Activated T-cell treated with anti-CD3 and anti-CD28 coated beads, Interleukin-2, amount 50 U/mL, for 4 hours (primary cell): Measurements from ENCODE around the gene IMP3. TPM values are rescaled to one million over a fixed set of nuclear protein-coding genes. Genes with fewer than 3 reads are reported as not detected.
A peak's percentile ranks its signal among the peaks of the same experiment; 100 is the strongest.

ENCODE experiments used
- ATAC-seq, 2 donors: fragments of 200-7000 bp; cut with Tn5 transposase; one replicate each; pipeline ENCODE4 v1.10.0; 2021
- DNase-seq: peaks from one replicate; pipeline ENCODE4 v3.0.0-alpha.2; 2020
- H3K27me3 Mint-ChIP-seq: one replicate; pipeline ENCODE4 v1.8.0; 2021; ENCODE audit warnings: low read depth, mixed read lengths
- H3K36me3 Mint-ChIP-seq: one replicate; pipeline ENCODE4 v1.8.0; 2022; ENCODE audit warnings: mixed read lengths; ENCODE audit not compliant: insufficient read depth
- H3K4me1 Mint-ChIP-seq: one replicate; pipeline ENCODE4 v1.8.0; 2021; ENCODE audit warnings: low read depth, mixed read lengths
- H3K4me3 Mint-ChIP-seq: one replicate; pipeline ENCODE4 v1.8.0; 2021; ENCODE audit warnings: mild to moderate bottlenecking, moderate library complexity, mixed read lengths
- H3K9me3 Mint-ChIP-seq: one replicate; pipeline ENCODE4 v1.8.0; 2021; ENCODE audit warnings: mixed read lengths
- total RNA-seq, 3 donors: library from RNA; stranded (reverse); gene quantifications; one replicate each; pipeline ENCODE4 v1.2.1, GENCODE V29; 2021

The IMP3 gene
- total RNA-seq, 3 donors from 2014 or later, result 133 to 156 (median 142) TPM

DNA sequence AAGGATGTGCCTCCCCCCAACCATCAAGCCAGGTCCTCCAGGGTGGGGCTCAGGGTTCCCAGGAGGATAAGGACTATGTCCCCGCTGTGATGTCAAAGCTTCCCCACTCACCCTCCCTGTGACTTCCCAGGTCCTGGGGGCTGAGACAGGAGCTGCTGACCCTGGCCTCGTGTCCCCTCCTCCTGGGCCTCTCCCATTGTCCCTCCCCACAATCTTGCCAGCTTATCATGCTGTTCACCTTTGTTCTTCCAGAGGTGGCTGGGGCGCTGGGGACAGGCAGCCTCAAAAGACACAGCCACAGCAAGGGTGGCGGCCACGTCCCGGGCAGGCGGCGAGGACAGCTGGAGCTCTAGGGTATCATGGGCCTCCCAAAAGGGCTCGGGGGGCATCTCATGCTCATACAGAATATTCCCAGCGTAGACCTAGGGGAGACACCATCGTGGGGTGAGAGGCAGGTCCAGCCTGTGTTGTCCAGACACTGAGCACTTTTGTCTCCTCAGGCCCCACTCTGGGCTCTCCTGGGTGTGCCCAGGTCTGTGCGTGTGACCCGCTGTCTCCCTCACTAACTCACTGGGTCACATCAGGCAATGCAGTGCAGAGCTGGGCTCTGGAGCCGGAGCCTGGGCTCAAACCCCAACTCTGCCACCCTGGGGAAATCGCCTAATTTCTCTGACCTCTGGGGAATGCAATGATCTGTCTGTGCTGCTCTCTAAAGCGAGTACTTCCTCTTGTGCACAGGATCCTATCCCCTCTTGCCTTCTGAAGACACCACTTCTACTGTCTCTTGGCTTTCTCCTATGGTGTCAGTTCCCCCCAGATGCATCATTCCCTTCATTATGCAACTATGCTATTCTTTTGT is 37.7 kb upstream of the IMP3 start:
- H3K4me3 Mint-ChIP-seq, result no peak overlapping the region
- no peaks in the 10 kb centered on the region for H3K36me3 Mint-ChIP-seq
- ATAC-seq (no peak), DNase-seq (no peak)
- no peaks in the 10 kb centered on the region for H3K27me3 Mint-ChIP-seq
- no peaks in the 10 kb centered on the region for H3K9me3 Mint-ChIP-seq
- no peaks in the 10 kb centered on the region for H3K4me1 Mint-ChIP-seq

- no peak for DNase-seq
- H3K4me1 Mint-ChIP-seq, result no peaks in the 10 kb centered on the region
- no peak overlapping the region for H3K4me3 Mint-ChIP-seq
- no peaks in the 10 kb centered on the region for H3K9me3 Mint-ChIP-seq
- H3K27me3 Mint-ChIP-seq, result no peaks in the 10 kb centered on the region
- ATAC-seq, result no peak
- H3K36me3 Mint-ChIP-seq, result no peaks in the 10 kb centered on the region
Measured at GRCh38 chr15:75676688-75677464, 36.9 kb upstream of the IMP3 start.

DNA sequence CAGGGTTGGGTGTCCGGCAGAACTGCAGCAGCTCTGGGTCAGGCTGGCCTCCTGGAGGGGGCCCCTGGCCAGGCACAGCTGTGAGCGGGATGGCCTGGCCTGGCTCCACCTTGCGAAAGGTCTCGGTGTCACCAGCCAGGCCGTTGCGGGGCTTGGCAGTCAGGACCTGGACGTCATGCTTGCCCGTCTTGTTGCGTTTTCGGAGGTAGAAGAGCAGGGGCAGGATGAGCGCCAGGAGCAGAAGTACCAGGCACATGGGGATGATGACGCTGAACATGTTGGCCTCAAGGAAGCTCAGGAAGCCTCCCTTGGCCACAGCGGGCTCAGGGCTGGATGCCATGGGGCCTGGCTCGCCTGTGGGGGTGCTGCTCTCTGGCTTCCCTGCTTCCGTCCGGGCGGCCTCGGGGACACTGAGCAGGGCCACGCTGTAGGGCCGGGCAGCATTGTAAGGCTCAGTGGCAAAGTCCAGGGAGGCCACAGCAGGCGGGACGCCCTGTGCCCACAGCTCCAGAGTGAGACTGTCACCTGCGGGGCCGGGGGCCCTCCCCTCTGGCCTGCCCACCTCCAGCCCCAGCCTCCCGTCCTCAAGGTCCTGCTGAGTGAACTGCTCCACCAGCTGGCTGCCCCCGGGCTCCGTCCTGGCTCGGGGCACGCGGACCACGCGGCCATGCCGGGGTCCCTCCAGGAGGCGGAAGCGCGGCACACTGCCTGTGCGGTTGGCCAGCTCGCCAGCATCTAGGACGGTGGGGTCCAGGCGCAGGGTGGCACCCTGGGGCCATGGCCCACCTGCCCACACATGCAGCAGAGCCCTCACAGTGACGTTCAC is 35.8 kb upstream of the IMP3 start:
- Mint-ChIP-seq H3K9me3 (no peaks in the 10 kb centered on the region), H3K4me3 (no peak overlapping the region), H3K36me3 (no peaks in the 10 kb centered on the region), H3K27me3 (no peaks in the 10 kb centered on the region), H3K4me1 (no peaks in the 10 kb centered on the region)
- ATAC-seq (no peak), DNase-seq (no peak)

- no peak for ATAC-seq
- Mint-ChIP-seq H3K4me3 (no peak overlapping the region), H3K9me3 (no peaks in the 10 kb centered on the region), H3K36me3 (no peaks in the 10 kb centered on the region), H3K4me1 (no peaks in the 10 kb centered on the region), H3K27me3 (no peaks in the 10 kb centered on the region)
- DNase-seq, result no peak
Measured at GRCh38 chr15:75674366-75674765, 34.3 kb upstream of the IMP3 start.

DNA sequence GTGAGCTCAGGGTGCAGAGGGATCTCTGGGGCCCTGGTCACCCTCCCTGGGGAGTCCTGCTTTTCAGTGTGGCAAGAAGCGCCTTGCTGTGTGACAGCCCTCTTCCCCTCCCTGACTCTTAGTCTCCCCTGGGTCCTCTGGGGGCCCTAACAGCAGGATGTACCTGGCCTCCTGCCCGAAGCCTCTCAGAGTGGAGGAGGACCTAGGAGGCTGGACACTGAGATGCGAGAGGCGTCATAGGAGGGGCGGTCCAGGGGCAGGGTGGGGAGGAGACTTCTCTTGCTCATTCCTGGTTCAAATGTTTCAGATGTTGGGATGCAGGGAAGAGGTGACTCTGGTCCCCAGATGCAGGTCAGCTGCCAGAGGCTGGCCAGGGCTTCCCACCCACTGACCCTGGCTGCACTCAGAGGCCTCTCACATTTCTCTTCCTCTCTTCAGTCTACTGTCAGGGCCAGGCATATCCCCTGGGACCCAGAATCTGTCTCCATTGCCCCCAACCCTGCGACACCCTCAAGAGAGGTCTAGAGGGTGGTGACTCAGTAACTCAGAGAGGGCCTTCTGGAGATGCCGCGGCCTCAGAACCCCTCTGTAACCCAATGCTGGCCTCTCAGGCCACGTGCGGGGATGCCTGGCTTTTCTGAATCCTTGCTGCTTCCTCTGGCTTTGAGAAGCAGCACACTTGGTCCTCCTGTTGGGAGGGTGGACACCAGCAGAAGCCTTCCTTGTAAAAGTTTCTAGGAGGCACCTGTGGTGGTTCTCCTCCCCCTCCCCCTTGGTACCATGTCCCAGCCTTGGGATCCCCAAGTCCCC is 33.6 kb upstream of the IMP3 start:
- H3K4me3 Mint-ChIP-seq, result no peak overlapping the region
- no peaks in the 10 kb centered on the region for H3K4me1 Mint-ChIP-seq
- no peak for ATAC-seq
- no peaks in the 10 kb centered on the region for H3K27me3 Mint-ChIP-seq
- H3K36me3 Mint-ChIP-seq, result no peaks in the 10 kb centered on the region
- H3K9me3 Mint-ChIP-seq, result no peaks in the 10 kb centered on the region
- DNase-seq, result no peak

GRCh38 chr15:75672646-75673425 is 32.8 kb upstream of the IMP3 start:
- H3K27me3 Mint-ChIP-seq, result no peaks in the 10 kb centered on the region
- H3K9me3 Mint-ChIP-seq, result no peaks in the 10 kb centered on the region

DNA sequence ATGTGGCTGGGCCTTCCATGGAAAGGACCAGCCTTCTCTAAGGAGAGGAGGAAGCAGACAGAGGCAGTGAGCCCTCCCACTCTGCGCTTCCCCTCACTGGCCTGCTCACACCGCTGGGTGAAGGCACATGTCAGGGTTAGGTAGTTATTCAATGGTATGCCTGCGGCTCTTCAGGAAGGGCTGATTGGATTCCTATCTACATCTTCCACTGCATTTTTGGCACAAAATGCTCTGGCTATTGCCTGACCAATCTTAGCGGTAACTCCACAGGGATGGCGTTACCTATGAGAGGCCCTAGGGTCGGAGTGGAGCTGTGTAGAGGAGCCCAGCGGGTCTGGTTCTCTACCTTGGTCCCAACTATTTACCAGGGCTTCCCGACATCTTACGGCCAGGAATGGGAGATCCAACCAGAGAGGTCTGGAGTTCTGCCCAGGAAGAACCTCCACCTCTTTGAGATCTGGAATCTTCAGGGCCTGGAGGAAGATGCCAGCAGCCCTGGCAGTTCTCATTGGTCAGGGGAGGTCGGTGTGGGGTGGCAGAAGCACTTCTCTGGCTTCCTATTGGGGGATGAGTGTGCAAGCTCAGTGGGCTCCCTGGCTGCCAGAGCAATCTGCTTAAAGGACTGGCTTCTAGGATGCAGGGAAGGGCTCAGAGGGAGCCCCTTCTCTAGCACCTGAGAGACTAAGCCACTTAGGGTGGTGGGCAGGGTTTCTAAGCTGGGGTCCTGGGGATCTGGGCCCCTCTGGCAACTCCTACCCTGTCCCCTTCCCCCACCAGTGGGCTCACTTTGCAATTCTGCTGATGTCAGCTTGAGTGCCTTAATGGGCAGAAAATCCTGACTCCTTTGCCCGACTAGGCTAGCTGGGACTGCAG is 31.9 kb upstream of the IMP3 start:
- DNase-seq (no peak), ATAC-seq (no peak)
- Mint-ChIP-seq H3K4me3 (no peak overlapping the region), H3K27me3 (no peaks in the 10 kb centered on the region), H3K36me3 (no peaks in the 10 kb centered on the region), H3K9me3 (no peaks in the 10 kb centered on the region), H3K4me1 (no peaks in the 10 kb centered on the region)

More at GRCh38 chr15:75672646-75673425, 32.8 kb upstream of the IMP3 start:
- H3K4me3 Mint-ChIP-seq, result no peak overlapping the region
- no peak for ATAC-seq
- DNase-seq, result no peak
- no peaks in the 10 kb centered on the region for H3K36me3 Mint-ChIP-seq
- H3K4me1 Mint-ChIP-seq, result no peaks in the 10 kb centered on the region

DNA sequence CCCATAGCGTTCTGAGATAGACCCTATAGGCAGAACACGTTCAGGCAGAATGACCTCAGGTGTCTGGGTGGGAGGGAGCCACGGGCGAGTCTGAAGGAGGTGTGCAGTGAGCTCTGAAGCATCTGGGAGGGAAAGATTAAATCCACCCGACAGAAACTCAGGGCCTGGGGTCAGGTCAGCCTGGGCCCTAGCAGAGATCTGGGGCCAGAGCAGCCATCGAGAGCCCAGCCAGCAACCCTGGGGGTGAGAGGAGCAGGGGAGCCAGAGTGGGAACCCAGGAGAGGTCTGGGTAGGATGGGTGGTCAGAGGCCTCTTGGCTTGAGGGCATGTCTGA is 29.8 kb upstream of the IMP3 start:
- DNase-seq, result no peak
- no peaks in the 10 kb centered on the region for H3K36me3 Mint-ChIP-seq
- no peak overlapping the region for H3K4me3 Mint-ChIP-seq
- H3K4me1 Mint-ChIP-seq, result no peaks in the 10 kb centered on the region
- no peak for ATAC-seq
- no peaks in the 10 kb centered on the region for H3K9me3 Mint-ChIP-seq
- H3K27me3 Mint-ChIP-seq, result no peaks in the 10 kb centered on the region

- Mint-ChIP-seq H3K9me3 (no peaks in the 10 kb centered on the region), H3K4me1 (no peaks in the 10 kb centered on the region), H3K27me3 (no peaks in the 10 kb centered on the region), H3K4me3 (no peak overlapping the region), H3K36me3 (no peaks in the 10 kb centered on the region)
- DNase-seq (no peak), ATAC-seq (peak in 1 of 2 donors; percentile 34)
Measured at GRCh38 chr15:75669191-75669878, 29.3 kb upstream of the IMP3 start.

DNA sequence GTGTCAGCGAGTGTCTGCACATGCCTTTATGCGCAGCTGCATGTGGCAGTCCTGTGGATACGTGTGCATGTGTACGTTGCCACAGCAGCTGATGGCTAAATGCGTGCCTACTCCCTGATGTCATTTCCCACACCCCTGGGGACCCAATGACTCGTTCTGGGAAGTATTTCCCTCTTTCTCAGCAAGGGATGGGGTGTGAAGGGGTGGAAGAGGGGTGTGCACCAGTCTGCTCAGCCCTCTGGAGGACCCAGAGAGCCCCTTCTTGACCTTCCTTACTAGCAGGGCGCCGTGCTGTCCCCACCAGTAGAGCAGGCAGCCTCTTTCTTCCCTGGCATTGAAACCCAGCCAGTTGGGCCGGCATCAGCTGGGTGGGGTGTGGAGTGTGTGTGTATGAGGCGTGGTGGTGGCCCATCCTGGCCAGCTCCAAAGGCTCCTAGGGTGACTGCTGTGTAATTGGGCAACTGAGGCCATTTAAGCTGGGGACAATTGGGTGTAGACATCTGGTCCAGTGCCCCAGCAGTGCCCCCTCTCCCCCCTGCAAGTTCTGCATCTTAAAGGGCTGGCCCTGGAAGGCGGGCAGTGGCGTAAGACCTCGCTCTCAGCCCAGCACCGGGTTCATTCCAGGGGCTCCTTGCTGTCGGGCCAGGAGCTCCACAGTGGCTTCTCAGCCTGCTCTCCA is 26.9 kb upstream of the IMP3 start:
- Mint-ChIP-seq H3K9me3 (no peaks in the 10 kb centered on the region), H3K4me3 (no peak overlapping the region), H3K36me3 (no peaks in the 10 kb centered on the region), H3K27me3 (no peaks in the 10 kb centered on the region), H3K4me1 (no peaks in the 10 kb centered on the region)
- no peak for ATAC-seq
- no peak for DNase-seq

DNA sequence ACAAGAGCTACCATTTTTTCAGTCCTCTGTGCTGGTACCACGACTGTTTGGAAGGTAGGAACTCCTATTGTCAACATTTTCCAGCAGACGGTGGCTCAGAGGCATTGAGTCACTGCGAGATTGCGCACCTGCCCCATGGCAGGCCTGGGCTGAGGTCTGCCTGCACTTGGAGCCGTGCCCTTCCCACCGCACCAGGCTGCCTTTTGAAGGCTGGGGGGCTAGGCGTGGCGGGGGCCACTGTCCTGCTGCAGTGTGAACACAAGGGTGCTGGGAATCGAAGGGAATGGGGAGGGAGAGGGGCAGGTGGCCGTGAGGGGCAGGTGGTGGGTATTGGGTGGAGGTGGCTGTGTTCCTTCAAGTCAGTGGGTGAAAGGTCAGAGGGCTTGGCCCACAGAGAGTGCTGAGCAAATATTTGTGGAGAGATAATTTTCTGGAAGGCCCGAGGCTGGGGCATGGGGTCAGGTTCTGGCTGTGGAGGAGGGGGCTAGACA is 24.0 kb upstream of the IMP3 start:
- Mint-ChIP-seq H3K36me3 (no peaks in the 10 kb centered on the region), H3K4me3 (no peak overlapping the region), H3K4me1 (no peaks in the 10 kb centered on the region), H3K9me3 (no peaks in the 10 kb centered on the region), H3K27me3 (no peaks in the 10 kb centered on the region)
- ATAC-seq (no peak), DNase-seq (no peak)
